ENCODE measurements around the gene NEGR1.

DNA sequence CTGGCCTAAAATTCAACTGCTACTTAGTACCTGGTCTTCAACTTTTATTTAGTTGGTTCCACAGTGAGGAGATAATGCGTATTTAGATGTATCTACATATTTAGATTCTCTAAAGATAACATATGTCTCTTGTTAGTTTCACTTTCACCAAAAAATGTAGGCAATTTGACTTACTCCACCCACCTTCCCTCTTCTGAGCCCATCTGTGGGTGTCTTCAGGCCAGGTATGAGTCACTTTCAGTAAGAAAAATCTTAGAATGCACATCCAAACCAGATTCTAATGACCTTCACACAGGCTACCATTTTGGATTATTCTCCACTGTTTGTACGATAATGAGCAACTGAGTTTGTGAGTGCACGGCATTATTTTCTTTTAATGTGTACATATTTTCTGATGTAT lies 501.7 kb downstream of the NEGR1 start:
- TF ChIP-seq, protein P1, sequence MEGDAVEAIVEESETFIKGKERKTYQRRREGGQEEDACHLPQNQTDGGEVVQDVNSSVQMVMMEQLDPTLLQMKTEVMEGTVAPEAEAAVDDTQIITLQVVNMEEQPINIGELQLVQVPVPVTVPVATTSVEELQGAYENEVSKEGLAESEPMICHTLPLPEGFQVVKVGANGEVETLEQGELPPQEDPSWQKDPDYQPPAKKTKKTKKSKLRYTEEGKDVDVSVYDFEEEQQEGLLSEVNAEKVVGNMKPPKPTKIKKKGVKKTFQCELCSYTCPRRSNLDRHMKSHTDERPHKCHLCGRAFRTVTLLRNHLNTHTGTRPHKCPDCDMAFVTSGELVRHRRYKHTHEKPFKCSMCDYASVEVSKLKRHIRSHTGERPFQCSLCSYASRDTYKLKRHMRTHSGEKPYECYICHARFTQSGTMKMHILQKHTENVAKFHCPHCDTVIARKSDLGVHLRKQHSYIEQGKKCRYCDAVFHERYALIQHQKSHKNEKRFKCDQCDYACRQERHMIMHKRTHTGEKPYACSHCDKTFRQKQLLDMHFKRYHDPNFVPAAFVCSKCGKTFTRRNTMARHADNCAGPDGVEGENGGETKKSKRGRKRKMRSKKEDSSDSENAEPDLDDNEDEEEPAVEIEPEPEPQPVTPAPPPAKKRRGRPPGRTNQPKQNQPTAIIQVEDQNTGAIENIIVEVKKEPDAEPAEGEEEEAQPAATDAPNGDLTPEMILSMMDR (IDR thresholded peaks at IDR 0.05) = no peak
- TF ChIP-seq POLR2A (IDR thresholded peaks at IDR 0.05) = no peak
